Loucy (cell line): Measurements from ENCODE around the gene SAPCD2.

Experiments used
- H2AFZ ChIP-seq: fragments of 200-600 bp; sonication (generic); 2 replicates; pipeline ENCODE4 v1.6.0; 2016; ENCODE audit warnings: antibody characterized with exemption, mild to moderate bottlenecking, low read length, moderate library complexity
- H3F3A ChIP-seq: fragments of 200-600 bp; 2 replicates; pipeline ENCODE4 v1.6.0; 2016; ENCODE audit warnings: antibody characterized with exemption, low read depth, mild to moderate bottlenecking
- H3K27me3 ChIP-seq: fragments of 200-600 bp; sonication (generic); 2 replicates; pipeline ENCODE4 v1.6.1; 2014; ENCODE audit warnings: low read length, mild to moderate bottlenecking; ENCODE audit not compliant: insufficient read depth, poor library complexity, severe bottlenecking
- H3K36me3 ChIP-seq: fragments of 200-600 bp; sonication (generic); 2 replicates; pipeline ENCODE4 v1.6.1; 2016; ENCODE audit warnings: low read length; ENCODE audit not compliant: insufficient read depth
- H3K4me1 ChIP-seq: fragments of 200-600 bp; sonication (generic); 2 replicates; pipeline ENCODE4 v1.5.1; 2014; ENCODE audit warnings: low read length, mild to moderate bottlenecking; ENCODE audit not compliant: insufficient read depth, poor library complexity, severe bottlenecking
- H3K4me2 ChIP-seq: fragments of 200-600 bp; sonication (generic); 2 replicates; pipeline ENCODE4 v1.6.0; 2014; ENCODE audit warnings: antibody characterized with exemption, low read length, low read depth, mild to moderate bottlenecking; ENCODE audit not compliant: poor library complexity, severe bottlenecking
- H3K4me3 ChIP-seq: fragments of 200-600 bp; sonication (generic); 2 replicates; pipeline ENCODE4 v1.5.1; 2014; ENCODE audit warnings: low read length, mild to moderate bottlenecking, mixed read lengths; ENCODE audit not compliant: poor library complexity, severe bottlenecking
- H3K79me2 ChIP-seq: fragments of 200-600 bp; sonication (generic); 2 replicates; pipeline ENCODE4 v1.6.1; 2014; ENCODE audit warnings: low read length; ENCODE audit not compliant: insufficient read depth
- H3K9ac ChIP-seq: fragments of 200-600 bp; sonication (generic); 2 replicates; pipeline ENCODE4 v1.6.0; 2014; ENCODE audit warnings: mild to moderate bottlenecking, low read depth, low read length, moderate library complexity; ENCODE audit not compliant: poor library complexity, severe bottlenecking
- H3K9me2 ChIP-seq: fragments of 200-600 bp; sonication (generic); replicated peaks from 2 replicates; pipeline ENCODE4 v1.6.1; 2016; ENCODE audit warnings: low read depth, low read length, mixed read lengths
- H3K9me3 ChIP-seq: fragments of 200-600 bp; sonication (generic); 2 replicates; pipeline ENCODE4 v1.6.1; 2014; ENCODE audit warnings: mild to moderate bottlenecking, antibody characterized with exemption, low read length, low read depth; ENCODE audit not compliant: insufficient read depth
- H4K20me1 ChIP-seq: fragments of 200-600 bp; sonication (generic); 2 replicates; pipeline ENCODE4 v1.6.0; 2014; ENCODE audit warnings: antibody characterized with exemption, low read length, mild to moderate bottlenecking; ENCODE audit not compliant: insufficient read depth, poor library complexity, severe bottlenecking
- CTCF ChIP-seq: fragments of 200-600 bp; sonication (generic); conservative IDR thresholded peaks from 2 replicates; pipeline ENCODE4 v1.5.1; 2014; ENCODE audit warnings: mild to moderate bottlenecking, antibody characterized with exemption, low read length
- EZH2phosphoT487 ChIP-seq: fragments of 200-600 bp; IDR thresholded peaks from 2 replicates; pipeline ENCODE4 v1.6.1; 2018; ENCODE audit warnings: antibody characterized with exemption, mild to moderate bottlenecking, moderate library complexity, borderline replicate concordance

SAPCD2 gene

DNA sequence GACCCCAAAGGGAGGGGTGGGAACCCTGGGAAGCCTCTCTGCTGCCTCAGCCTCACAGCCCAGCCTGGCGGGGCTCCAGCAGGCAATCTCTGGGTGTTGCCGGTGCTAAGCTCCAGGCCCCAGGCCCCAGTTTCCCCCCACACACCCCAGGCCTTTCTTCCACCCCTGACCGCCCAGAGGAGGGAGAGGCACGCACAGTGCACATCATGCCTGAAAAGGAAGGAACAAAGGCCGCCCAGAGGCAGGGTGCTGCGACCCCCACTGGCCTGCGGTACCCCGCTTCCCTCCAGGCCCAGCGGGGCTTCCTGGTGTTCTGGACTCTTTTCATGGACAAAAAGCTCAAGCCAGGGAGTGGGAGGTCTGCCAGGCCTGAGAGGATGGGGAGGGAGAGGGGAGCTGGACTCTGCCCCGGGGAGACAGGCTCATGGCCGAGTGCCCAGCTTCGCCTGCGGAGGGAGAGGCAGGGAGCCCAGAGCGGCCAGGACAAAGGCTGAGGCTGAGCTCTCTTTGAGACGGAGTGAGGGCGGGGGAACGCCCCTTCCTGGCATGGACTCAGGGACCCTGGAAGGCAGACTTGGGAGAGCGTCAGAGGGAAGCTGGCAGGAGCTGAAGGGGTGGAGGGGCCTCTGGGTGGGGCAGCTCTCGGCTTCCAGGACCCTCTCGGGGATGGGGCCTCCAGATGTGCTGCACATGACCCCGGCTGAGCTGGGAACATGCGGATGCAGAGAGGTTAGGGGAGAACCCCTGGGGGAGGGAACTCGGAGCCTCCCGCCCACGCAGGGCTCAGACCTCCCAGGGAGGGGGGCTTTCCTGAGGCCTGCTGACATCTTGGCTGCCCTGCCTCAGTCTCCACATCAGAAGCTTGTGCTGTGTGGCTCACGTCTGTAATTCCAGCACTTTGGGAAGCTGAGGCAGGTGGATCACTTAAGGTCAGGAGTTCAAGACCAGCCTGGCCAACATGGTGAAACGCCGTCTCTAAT lies 14.7 kb downstream of the SAPCD2 start:
- H3K27me3 ChIP-seq = no peaks in the 10 kb centered on the region
- H3K4me1 ChIP-seq = no peaks in the 10 kb centered on the region
- no peaks in the 10 kb centered on the region for H3K9me3 ChIP-seq
- H3K79me2 ChIP-seq = no peaks in the 10 kb centered on the region
- no peaks in the 10 kb centered on the region for H3K9me2 ChIP-seq
- H4K20me1 ChIP-seq = no peaks in the 10 kb centered on the region
- H3F3A ChIP-seq = no peaks in the 10 kb centered on the region; the same call in 1 of the 2 replicates
- H3K9ac ChIP-seq = no peak overlapping the region
- no peak overlapping the region for H3K4me3 ChIP-seq
- TF ChIP-seq CTCF (no peak), EZH2phosphoT487 (no peak)
- H3K4me2 ChIP-seq = no peak overlapping the region
- H3K36me3 ChIP-seq = no peaks in the 10 kb centered on the region
- no peak overlapping the region for H2AFZ ChIP-seq

- TF ChIP-seq EZH2phosphoT487 (no peak), CTCF (no peak)
- Histone ChIP-seq H3K27me3 (no peaks in the 10 kb centered on the region), H3F3A (no peaks in the 10 kb centered on the region), H3K9me3 (no peaks in the 10 kb centered on the region), H3K4me2 (no peak overlapping the region), H2AFZ (no peak overlapping the region), H3K79me2 (no peaks in the 10 kb centered on the region), H3K4me3 (no peak overlapping the region), H3K4me1 (no peaks in the 10 kb centered on the region), H4K20me1 (no peaks in the 10 kb centered on the region), H3K36me3 (no peaks in the 10 kb centered on the region), H3K9me2 (no peaks in the 10 kb centered on the region), H3K9ac (no peak overlapping the region)
These were observed 15.4 kb downstream of the SAPCD2 start for GRCh38 chr9:137054932-137055384.

DNA sequence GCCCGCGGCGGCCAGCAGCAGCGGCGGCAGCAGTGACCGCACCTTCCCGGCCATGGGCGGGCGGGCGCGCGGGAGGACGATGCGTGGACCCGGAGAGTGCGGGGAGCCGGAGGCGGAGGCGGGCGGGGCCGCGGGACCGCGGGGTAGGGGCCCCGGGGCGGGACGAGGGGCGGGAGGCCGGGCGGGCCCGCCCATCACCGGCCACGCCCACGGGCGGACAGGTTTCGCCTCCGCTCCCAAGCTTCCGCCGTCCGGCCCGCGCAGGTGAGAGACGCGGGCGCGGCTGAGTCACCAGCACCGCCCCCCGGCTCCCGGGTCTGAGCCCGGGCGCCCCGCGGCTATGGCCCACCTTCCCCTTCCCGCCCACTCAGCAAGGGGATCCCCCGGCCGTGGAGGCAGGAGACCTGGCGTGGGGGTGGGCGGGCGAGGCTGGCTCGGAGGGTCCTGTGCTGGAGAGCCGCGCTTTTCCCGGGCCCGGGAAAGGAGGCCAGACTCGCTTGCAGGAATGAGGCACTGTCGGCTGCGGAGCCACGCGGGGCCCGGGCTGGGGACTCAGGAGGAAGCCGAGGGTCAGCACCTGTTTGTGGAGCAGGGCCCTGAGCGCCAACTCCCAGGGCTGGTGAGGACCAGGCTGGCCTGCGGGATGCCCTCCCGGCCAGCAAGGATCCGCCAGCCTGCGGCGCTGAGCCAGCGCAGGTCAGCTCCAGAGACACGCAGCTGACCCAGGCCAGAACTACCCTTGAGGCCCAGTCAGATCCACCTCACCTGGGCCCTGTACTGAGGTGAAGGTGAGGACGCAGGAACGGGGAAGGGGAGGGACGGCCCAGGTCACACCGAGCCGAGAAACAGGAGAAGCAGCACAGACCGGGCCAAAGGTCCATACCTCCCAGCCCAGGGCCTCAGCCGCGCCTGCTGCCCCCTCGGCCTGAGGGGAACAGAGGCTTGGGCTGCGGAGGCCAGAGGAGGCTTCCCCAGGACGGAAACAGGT lies 16.1 kb downstream of the SAPCD2 start, which contains the start of gene ENTPD2:
TSS of gene ENTPD2 (minus strand) at position 118 of the 988 bp plus-strand sequence. CDS start at position 54, 64 bp downstream.
- H3K27me3 ChIP-seq = no peaks in the 10 kb centered on the region
- H3K79me2 ChIP-seq = no peaks in the 10 kb centered on the region
- no peaks in the 10 kb centered on the region for H4K20me1 ChIP-seq
- H3K4me2 ChIP-seq = no peak within 1 kb of the TSS
- H3K9ac ChIP-seq = no peak within 1 kb of the TSS
- H3K9me3 ChIP-seq = no peaks in the 10 kb centered on the region
- no peaks in the 10 kb centered on the region for H3K4me1 ChIP-seq
- H3K4me3 ChIP-seq = no peak within 1 kb of the TSS
- H2AFZ ChIP-seq = no peak within 1 kb of the TSS
- no peaks in the 10 kb centered on the region for H3K9me2 ChIP-seq
- H3K36me3 ChIP-seq = no peaks in the 10 kb centered on the region
- H3F3A ChIP-seq = no peaks in the 10 kb centered on the region
- no peak for TF ChIP-seq CTCF
- TF ChIP-seq EZH2phosphoT487 = no peak
